Measurements from ENCODE around the gene CCDC38. TPM values are rescaled to one million over a fixed set of nuclear protein-coding genes. Genes with fewer than 3 reads are reported as not detected.

The CCDC38 gene
- total and polyA plus RNA-seq, 9 of the 15 experiments (the other 6 are each of a cell fraction or from before 2014, with no cell fraction given), result not detected

- no peak overlapping the region for H3K4me3 ChIP-seq
- H4K20me1 ChIP-seq (replicated peaks; ENCODE audit: control insufficient read depth, insufficient read depth, low read length), result no peaks in the 10 kb centered on the region
- FAIRE-seq (no peak), ATAC-seq (no peak), DNase-seq (ENCODE audit: extremely low read depth in 1 of 4, low spot score in 3 of 4) (no peak)
- 0% methylated on average over 3 of the region's 3 CpGs for WGBS (ENCODE audit: insufficient coverage, low coverage, missing lambda C conversion rate)
- no peak overlapping the region for H3K27ac ChIP-seq (ENCODE audit: extremely low read depth, low read depth, low read length)
- H3K79me2 ChIP-seq (ENCODE audit: control insufficient read depth, insufficient read depth, low read length), result no peaks in the 10 kb centered on the region
- in situ Hi-C loops (cut with MboI) (no loop called here), intact Hi-C loops (cut with micrococcal nuclease) (loop anchor here (10.0 kb wide), 1 partner anchor 305 kb away; no protein-coding TSS in a partner anchor)
- H3K36me3 ChIP-seq (ENCODE audit: control insufficient read depth, insufficient read depth, low read length), result no peaks in the 10 kb centered on the region
- H3K4me1 ChIP-seq (replicated peaks in 1 of 2; ENCODE audit: control insufficient read depth in 2 of 2, insufficient read depth in 2 of 2, low read length in 2 of 2), result no peaks in the 10 kb centered on the region
- no peak overlapping the region for H3K4me2 ChIP-seq (ENCODE audit: insufficient read depth, low read length)
- no peaks in the 10 kb centered on the region for H3K9me1 ChIP-seq (ENCODE audit: control insufficient read depth, insufficient read depth, low read length)
- ChIA-PET CTCF (ENCODE audit: low intra/inter-chr PET ratio) (no interaction called here), POLR2A (no interaction called here)
- peak; percentile 43; the same call in 1 of the 2 replicates for TF ChIP-seq MAFG (tag; conservative IDR thresholded peaks at IDR 0.05)
- TF ChIP-seq ZNF316 (IDR thresholded peaks at IDR 0.05), result peak; percentile 67
- peak; percentile 25; the same call in 1 of the 2 replicates for TF ChIP-seq C11orf30 (IDR thresholded peaks at IDR 0.05; ENCODE audit: low read depth)
- TF ChIP-seq SPI1 (IDR thresholded peaks at IDR 0.05; ENCODE audit: borderline replicate concordance, low read depth, low read length), result peak; percentile 61
- no peak for TF ChIP-seq POLR3A (IDR thresholded peaks at IDR 0.05; ENCODE audit: borderline replicate concordance, extremely low read depth, insufficient read depth, insufficient read length)
- H2AFZ ChIP-seq (ENCODE audit: low read depth, low read length), result no peak overlapping the region
- no peak overlapping the region for H3K9ac ChIP-seq (ENCODE audit: insufficient read depth in 1 of 2, low read depth in 2 of 2, low read length in 2 of 2)
- BruUV-seq (replicated peaks), result no TSS peak
- H3K9me3 ChIP-seq (replicated peaks; ENCODE audit: control insufficient read depth, insufficient read depth, low read depth, low read length), result no peaks in the 10 kb centered on the region
- no peaks in the 10 kb centered on the region; a peak in 1 of 5 replicates for H3K27me3 ChIP-seq (ENCODE audit: control insufficient read depth in 2 of 2, insufficient read depth in 2 of 2, low read length in 2 of 2)
These were observed 32.5 kb downstream of the CCDC38 start for GRCh38 chr12:95909871-95910270.

GRCh38 chr12:95908573-95908972 is 33.8 kb downstream of the CCDC38 start:
- H3K36me3 ChIP-seq (ENCODE audit: control insufficient read depth, insufficient read depth, low read length), result no peaks in the 10 kb centered on the region
- no peak for FAIRE-seq
- ChIA-PET POLR2A (no interaction called here), CTCF (ENCODE audit: low intra/inter-chr PET ratio) (no interaction called here)
- no peaks in the 10 kb centered on the region for H4K20me1 ChIP-seq (replicated peaks; ENCODE audit: control insufficient read depth, insufficient read depth, low read length)
- H3K9me3 ChIP-seq (replicated peaks; ENCODE audit: control insufficient read depth, insufficient read depth, low read depth, low read length), result no peaks in the 10 kb centered on the region
- in situ Hi-C loops (cut with MboI), result no loop called here
- TF ChIP-seq PCBP2 (IDR thresholded peaks at IDR 0.05; ENCODE audit: low read depth, low read length, poor library complexity, severe bottlenecking), result peak; percentile 61
- TF ChIP-seq NFYB (IDR thresholded peaks at IDR 0.05; ENCODE audit: extremely low read depth, insufficient read length), result no peak
- no peak for TF ChIP-seq CSDE1 (IDR thresholded peaks at IDR 0.05)
- TF ChIP-seq PCBP1 (IDR thresholded peaks at IDR 0.05; ENCODE audit: low read depth, low read length, poor library complexity, severe bottlenecking), result peak; percentile 65
- TF ChIP-seq ZNF121 (CRISPR knock-in tag; conservative IDR thresholded peaks at IDR 0.05), result no peak
- no peak for TF ChIP-seq ZNF589 (CRISPR knock-in tag; IDR thresholded peaks at IDR 0.05; ENCODE audit: low read depth)
- TF ChIP-seq ILF3 (IDR thresholded peaks at IDR 0.05; ENCODE audit: borderline replicate concordance), result no peak
- no peak for TF ChIP-seq MED1 (CRISPR knock-in tag; IDR thresholded peaks at IDR 0.05; ENCODE audit: borderline replicate concordance)
- BruUV-seq (replicated peaks), result no TSS peak
- H3K4me3 ChIP-seq, result no peak overlapping the region
- no peak overlapping the region for H2AFZ ChIP-seq (ENCODE audit: low read depth, low read length)
- no peak overlapping the region for H3K4me2 ChIP-seq (ENCODE audit: insufficient read depth, low read length)
- H3K27ac ChIP-seq (ENCODE audit: extremely low read depth, low read depth, low read length), result no peak overlapping the region
- ATAC-seq, result no peak
- no peaks in the 10 kb centered on the region for H3K9me1 ChIP-seq (ENCODE audit: control insufficient read depth, insufficient read depth, low read length)
- intact Hi-C loops (cut with micrococcal nuclease), result no loop called here
- DNase-seq (ENCODE audit: extremely low read depth in 1 of 4, low spot score in 3 of 4), result no peak
- no peaks in the 10 kb centered on the region; a peak in 1 of 5 replicates for H3K27me3 ChIP-seq (ENCODE audit: control insufficient read depth in 2 of 2, insufficient read depth in 2 of 2, low read length in 2 of 2)
- H3K9ac ChIP-seq (ENCODE audit: insufficient read depth in 1 of 2, low read depth in 2 of 2, low read length in 2 of 2), result no peak overlapping the region
- no peaks in the 10 kb centered on the region for H3K4me1 ChIP-seq (replicated peaks in 1 of 2; ENCODE audit: control insufficient read depth in 2 of 2, insufficient read depth in 2 of 2, low read length in 2 of 2)
- H3K79me2 ChIP-seq (ENCODE audit: control insufficient read depth, insufficient read depth, low read length), result no peaks in the 10 kb centered on the region
